ENCODE results near the gene ADPGK.

GRCh38 chr15:72793766-72794660 is 10.5 kb upstream of the ADPGK start:
- TF ChIP-seq CTCF (IDR thresholded peaks at IDR 0.05) (no peak), POLR2A (IDR thresholded peaks at IDR 0.05) (no peak)

All from thyroid gland (tissue), 4 donors.